Measurements from ENCODE around the gene TULP4. TPM values are rescaled to one million over a fixed set of nuclear protein-coding genes. Genes with fewer than 3 reads are reported as not detected.
A peak's percentile ranks its signal among the peaks of the same experiment; 100 is the strongest.

TULP4 gene
- total and polyA plus RNA-seq, 10 donors: 1.8 to 143 (median 78.1) TPM

DNA sequence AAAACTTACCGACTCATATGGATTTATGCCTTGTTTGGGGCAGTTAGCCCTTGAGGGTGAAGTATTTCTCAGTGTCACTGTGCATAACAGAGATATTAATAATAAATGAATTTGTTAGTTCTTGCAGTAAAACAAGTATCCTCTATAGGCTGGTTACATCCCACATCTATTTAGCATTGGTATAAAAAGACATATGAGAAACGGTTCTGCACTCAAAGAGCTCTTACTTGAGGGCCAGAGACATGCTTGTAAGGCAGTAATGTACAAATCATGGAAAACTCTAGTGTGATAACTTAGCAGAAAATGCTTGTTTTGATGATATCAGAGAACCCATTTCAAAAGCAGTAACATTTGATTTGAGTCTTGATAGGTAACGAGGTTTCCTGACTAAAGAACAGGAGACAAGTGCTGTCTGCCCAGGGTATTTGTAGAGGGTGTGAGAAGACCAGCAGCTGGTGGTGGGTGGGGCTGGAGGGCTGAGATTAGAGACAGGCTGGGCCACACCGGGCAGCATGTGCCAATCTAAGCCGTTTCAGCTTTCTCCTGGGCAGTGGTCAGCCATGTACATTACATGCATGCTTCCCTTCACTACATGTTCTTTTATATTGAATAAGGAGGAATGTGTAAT, 46.3 kb downstream of the TULP4 start:
- intact Hi-C loops (cut with DNase I; ENCODE audit: low total_unique reads): no loop called here
- no peak overlapping the region for H3K4me3 ChIP-seq
- TF ChIP-seq POLR2A (IDR thresholded peaks at IDR 0.05) (no peak), POLR2AphosphoS5 (IDR thresholded peaks at IDR 0.05) (no peak)
- TF ChIP-seq, protein P1, sequence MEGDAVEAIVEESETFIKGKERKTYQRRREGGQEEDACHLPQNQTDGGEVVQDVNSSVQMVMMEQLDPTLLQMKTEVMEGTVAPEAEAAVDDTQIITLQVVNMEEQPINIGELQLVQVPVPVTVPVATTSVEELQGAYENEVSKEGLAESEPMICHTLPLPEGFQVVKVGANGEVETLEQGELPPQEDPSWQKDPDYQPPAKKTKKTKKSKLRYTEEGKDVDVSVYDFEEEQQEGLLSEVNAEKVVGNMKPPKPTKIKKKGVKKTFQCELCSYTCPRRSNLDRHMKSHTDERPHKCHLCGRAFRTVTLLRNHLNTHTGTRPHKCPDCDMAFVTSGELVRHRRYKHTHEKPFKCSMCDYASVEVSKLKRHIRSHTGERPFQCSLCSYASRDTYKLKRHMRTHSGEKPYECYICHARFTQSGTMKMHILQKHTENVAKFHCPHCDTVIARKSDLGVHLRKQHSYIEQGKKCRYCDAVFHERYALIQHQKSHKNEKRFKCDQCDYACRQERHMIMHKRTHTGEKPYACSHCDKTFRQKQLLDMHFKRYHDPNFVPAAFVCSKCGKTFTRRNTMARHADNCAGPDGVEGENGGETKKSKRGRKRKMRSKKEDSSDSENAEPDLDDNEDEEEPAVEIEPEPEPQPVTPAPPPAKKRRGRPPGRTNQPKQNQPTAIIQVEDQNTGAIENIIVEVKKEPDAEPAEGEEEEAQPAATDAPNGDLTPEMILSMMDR (IDR thresholded peaks at IDR 0.05 in 8 of 11, conservative IDR thresholded peaks at IDR 0.05 in 3 of 11): no peak
- H3K27me3 ChIP-seq (replicated peaks in 1 of 7): no peaks in the 10 kb centered on the region
- no peaks in the 10 kb centered on the region for H3K36me3 ChIP-seq
- peaks cover 0 to 19% (median 2%) of the 10 kb centered on the region in 6 donors for H3K4me1 ChIP-seq
- WGBS, 5 donors: 77 to 90% (median 83%) methylated on average over 5 of the region's 5 CpGs
- no peaks in the 10 kb centered on the region for H3K9me3 ChIP-seq
- H3K27ac ChIP-seq: no peak overlapping the region
- peak; percentile 31 for DNase-seq

DNA sequence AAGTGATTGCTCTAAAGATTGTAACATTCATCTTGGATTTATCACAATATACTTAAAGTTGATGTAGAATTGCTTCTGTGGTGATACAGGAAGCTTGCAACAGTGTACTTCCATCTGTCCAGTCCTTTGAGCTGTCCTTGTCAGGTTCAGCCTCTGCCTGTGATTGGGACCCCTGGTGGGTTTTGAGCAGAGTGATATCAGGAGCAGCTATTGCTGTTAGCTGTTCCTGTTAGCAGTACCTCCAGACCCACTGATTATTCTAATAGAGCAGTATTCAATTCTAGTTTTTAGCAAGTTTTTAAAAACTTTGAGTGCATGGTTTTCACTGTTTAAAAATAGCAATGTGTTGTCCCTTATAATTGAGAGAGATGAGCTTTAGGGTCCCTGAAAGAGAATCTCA, 48.8 kb downstream of the TULP4 start:
- H3K9me3 ChIP-seq: no peaks in the 10 kb centered on the region
- no peaks in the 10 kb centered on the region for H3K27me3 ChIP-seq (replicated peaks in 1 of 7)
- intact Hi-C loops (cut with DNase I; ENCODE audit: low total_unique reads): no loop called here
- H3K4me3 ChIP-seq: no peak overlapping the region
- TF ChIP-seq POLR2A (IDR thresholded peaks at IDR 0.05) (no peak), POLR2AphosphoS5 (IDR thresholded peaks at IDR 0.05) (no peak)
- TF ChIP-seq, protein P1 (IDR thresholded peaks at IDR 0.05 in 8 of 11, conservative IDR thresholded peaks at IDR 0.05 in 3 of 11): no peak
- no peak for DNase-seq
- peaks cover 0 to 19% (median 2%) of the 10 kb centered on the region in 6 donors for H3K4me1 ChIP-seq
- H3K27ac ChIP-seq: no peak overlapping the region
- H3K36me3 ChIP-seq: no peaks in the 10 kb centered on the region

DNA sequence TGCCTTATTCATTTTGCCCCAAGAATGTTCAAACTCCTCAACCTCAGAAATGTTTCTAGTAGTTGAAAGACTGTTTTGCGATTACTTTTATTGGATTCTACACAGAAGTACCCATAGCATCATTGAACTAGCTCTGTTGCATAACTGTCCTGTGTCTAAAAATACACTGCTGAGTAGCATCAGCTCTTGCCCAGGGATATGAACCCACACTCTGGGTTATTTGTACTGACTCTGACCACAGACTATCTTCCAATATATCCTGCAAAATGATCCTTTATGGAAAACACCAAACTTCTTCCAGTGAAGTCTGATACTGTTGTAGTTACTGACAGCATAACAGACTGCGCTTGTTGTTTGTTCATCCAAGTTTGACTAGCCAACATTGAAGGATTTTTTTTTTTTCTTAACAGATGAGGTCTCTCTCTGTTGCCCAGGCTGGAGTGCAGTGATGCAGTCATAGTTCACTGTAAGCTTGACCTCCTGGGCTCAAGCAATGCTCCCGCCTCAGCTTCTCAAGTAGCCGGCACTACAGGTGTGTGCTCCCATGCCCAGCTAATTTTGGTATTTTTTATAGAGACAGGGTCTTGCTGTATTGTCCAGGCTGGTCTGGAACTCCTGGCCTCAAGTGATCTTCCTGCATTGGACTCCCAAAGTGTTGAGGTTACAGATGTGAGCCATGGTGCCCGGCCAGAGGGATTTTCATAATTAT, 49.9 kb downstream of the TULP4 start:
- H3K36me3 ChIP-seq: no peaks in the 10 kb centered on the region
- DNase-seq: no peak
- H3K9me3 ChIP-seq: no peaks in the 10 kb centered on the region
- peaks cover 0 to 15% (median 2%) of the 10 kb centered on the region in 6 donors for H3K4me1 ChIP-seq
- no peaks in the 10 kb centered on the region for H3K27me3 ChIP-seq (replicated peaks in 1 of 7)
- TF ChIP-seq, protein P1 (IDR thresholded peaks at IDR 0.05 in 8 of 11, conservative IDR thresholded peaks at IDR 0.05 in 3 of 11): no peak
- no peak for TF ChIP-seq POLR2AphosphoS5 (IDR thresholded peaks at IDR 0.05)
- no peak for TF ChIP-seq POLR2A (IDR thresholded peaks at IDR 0.05)
- intact Hi-C loops (cut with DNase I; ENCODE audit: low total_unique reads): no loop called here
- H3K27ac ChIP-seq: no peak overlapping the region
- 93 to 97% (median 94%) methylated on average over 5 of the region's 5 CpGs for WGBS, 5 donors
- H3K4me3 ChIP-seq: no peak overlapping the region

DNA sequence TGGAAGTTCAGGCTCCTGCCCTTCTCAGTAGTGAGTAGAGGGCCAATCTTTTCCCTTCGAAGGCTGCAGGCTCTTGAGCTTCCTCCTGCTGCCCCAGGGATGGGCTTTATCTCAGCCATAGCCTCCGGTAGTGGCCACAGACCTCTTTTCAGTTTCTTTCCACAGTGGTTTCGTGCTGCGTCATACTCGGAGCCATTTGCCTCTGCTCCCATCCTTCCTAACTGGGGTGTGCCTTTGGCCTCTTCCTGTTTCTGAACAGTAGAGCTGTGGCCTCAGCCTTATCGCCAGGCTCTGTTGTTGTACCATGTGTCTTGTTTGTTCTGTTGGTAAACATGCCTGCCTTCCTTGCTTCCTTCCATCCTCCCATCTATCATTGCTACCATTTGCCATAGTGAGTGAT, 54.1 kb downstream of the TULP4 start:
- H3K27me3 ChIP-seq (replicated peaks in 1 of 7): no peaks in the 10 kb centered on the region
- WGBS, 5 donors: 75 to 81% (median 79%) methylated on average over 6 of the region's 6 CpGs
- H3K27ac ChIP-seq: no peak overlapping the region
- intact Hi-C loops (cut with DNase I; ENCODE audit: low total_unique reads): no loop called here
- peaks cover 0 to 11% (median 7%) of the 10 kb centered on the region in 6 donors for H3K4me1 ChIP-seq
- no peaks in the 10 kb centered on the region for H3K36me3 ChIP-seq
- DNase-seq: no peak
- H3K4me3 ChIP-seq: no peak overlapping the region
- TF ChIP-seq, protein P1 (IDR thresholded peaks at IDR 0.05 in 8 of 11, conservative IDR thresholded peaks at IDR 0.05 in 3 of 11): no peak
- no peak for TF ChIP-seq POLR2A (IDR thresholded peaks at IDR 0.05)
- TF ChIP-seq POLR2AphosphoS5 (IDR thresholded peaks at IDR 0.05): no peak
- no peaks in the 10 kb centered on the region for H3K9me3 ChIP-seq
